ENCODE results near the gene PTPRJ. TPM values are rescaled to one million over a fixed set of nuclear protein-coding genes. Genes with fewer than 3 reads are reported as not detected.

Gene PTPRJ
- polyA plus RNA-seq, 5 donors = 11.4 to 16.6 (median 13.4) TPM

DNA sequence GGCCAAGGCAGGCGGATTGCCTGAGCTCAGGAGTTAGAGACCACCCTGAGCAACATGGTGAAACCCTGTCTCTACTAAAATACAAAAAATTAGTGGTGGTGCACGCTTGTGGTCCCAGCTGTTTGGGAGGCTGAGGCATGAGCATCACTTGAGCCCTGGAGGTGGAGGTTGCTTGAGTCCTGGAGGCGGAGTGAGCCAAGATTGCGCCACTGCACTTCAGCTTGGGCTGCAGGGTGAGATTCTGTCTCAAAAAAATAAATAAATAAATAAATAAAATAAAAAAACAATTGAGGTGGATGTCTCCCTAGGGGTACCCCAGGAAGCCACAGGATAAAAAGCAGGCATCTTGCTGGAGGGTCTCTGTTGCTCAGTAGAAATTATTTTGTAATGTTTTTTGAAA is 14.1 kb downstream of the PTPRJ start:
- no peak for DNase-seq

DNA sequence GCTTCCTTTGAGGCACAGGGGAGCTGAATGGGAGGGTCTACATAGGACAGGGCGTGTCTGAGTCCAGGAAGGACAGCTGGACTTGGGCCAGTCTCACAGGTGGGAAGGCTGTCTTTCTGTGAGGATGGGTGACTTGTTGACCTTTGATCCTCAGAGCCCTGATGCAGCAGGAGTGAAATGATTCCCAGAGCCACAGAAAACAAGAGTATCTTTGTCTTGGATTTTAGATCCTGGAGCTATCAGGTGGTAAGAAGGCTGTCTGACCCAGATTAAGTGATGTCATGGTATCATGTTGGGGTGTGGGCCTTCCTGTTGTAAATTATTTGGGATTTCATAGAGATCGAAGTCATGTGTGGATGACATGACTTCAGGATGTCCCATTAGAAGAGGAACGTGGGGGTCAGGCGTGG is 15.0 kb downstream of the PTPRJ start:
- DNase-seq = no peak

DNA sequence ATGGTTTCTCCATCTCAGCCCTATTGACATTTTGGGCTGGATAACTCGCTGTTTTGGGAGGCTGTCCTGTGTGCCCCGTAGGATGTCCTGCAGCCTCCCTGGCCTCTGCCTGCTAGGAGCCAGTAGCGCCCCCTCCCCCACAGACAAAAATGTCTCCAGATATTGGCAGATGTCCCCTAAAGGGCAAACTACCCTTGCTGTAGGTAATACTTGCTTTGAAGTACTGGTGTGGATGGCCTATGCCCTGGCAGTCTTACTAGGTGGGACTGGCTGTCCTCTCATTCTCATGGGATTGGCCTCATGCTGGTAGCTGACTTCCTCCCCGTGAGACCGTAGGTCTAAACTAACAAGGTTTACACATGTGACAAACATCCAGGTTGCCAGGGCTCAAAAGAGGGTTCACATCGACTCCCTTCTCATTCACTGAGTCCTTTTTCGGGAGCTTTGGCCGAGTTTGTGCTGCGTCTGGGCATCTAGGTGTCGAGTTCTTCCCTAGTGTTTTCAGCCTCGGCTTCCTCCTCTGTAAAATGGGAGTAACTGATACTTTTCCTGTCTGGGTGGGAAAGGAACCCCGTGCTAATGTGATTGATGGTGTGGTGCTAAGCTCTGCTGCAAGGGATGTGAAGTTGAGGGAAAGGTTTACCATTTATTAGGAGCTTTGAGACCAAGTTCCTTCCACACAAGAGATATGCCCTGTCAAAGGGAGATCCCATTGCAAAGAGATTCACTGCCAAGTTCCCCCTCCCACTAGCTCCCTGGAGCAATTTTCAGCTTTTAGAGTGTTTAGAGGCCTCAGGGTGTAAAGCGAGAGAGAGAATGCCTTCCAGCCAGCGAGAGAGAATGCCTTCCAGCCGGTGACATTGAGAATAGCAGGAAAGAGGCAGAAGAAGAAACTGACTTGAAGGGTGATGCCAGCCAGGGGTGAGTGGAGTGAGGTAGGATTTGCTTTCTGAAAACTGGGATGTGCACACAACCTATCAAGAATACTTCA is 17.0 kb downstream of the PTPRJ start:
- DNase-seq = no peak

DNA sequence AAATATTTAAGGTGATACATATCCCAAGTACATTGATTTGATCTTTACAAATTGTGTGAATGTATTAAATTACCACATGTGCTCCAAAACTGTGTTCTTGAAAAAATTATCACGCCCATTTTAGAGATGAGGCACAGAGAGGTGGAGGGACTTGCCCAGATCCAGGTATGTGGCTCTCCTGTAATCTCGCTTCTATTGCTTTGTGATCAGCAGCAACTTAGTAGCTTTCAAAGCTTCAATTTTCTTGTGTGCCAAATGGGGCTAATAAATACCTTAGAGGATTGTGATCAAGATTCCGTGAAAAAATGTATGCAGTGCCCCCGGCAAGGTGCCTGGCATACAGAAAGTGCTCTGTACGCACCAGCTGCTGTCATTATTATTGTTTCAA is 18.0 kb downstream of the PTPRJ start:
- DNase-seq = no peak

DNA sequence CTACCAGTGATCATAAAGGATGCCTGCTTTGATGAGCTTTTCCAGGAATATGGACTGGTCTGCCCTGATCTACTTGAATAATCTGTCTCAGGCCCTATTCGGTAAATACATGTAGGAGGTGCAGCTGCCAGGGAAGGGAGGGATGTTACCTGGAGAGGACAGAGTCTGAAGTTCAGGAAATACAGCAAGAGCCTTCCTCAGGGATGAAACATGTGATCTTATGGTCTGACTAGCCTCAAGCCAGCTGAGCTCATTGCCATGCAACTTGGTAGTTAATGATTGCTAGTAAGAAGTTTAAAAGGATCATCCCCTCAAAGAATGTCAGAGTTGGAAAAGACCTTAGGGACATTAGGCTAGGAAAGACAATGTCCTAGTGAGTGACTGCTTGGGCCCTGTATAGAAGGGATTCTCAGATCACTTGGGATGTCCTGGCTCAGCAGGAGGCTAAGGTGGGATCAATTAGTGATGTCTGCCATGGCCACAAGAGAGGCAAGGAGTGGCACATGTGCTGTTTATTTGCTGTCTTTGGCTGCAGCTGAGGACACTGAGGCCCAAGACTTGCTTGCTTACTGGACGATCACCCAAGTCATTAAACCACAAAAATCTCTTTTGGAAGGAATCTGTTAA is 18.5 kb downstream of the PTPRJ start:
- no peak for DNase-seq

DNA sequence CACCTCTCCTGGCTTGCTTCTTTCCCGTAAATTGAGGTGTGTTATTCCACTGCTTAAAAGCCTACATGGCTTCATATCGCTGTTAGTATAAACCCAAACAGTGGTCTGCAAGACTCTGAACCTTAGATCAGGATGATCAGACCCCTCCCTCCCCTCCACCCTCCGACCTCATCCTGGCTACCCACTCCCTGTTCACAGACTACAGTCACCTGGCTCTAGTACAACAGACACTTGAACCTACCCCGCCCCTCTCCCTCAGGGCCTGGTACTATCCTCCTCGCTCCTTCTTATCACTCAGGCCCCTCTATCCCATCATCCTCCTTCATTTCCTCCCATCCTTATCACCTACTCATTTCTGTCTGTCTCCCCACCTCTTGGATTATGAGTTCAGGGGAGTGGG is 20.1 kb downstream of the PTPRJ start:
- no peak for DNase-seq

DNA sequence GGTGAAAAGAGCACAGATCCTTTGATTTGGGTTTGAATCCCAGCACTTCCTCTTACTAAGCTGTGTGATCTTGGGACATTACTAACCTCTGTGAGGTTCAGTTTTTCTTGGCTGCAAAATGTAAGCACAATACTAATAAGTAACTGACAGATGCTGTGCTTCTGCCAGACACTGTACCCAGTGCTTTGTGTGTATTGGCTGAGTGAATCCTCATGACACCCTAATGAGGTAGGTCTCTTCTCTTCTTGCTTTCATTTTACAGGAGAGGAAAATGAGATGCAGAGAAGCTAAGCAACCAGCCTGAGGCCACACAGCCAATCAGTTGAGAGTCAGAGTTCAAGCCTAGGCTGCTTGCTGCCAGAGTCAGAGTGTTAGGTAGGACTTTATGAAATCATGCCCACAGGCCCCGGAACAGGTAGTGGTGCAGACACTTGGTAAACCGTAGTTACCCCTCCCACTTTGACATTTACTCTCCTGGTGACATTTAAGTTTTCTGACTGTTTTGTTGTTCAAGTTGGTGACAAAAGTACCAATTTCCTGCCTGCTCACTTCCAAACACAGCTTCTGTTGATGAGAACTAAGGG is 21.2 kb downstream of the PTPRJ start:
- DNase-seq = no peak

DNA sequence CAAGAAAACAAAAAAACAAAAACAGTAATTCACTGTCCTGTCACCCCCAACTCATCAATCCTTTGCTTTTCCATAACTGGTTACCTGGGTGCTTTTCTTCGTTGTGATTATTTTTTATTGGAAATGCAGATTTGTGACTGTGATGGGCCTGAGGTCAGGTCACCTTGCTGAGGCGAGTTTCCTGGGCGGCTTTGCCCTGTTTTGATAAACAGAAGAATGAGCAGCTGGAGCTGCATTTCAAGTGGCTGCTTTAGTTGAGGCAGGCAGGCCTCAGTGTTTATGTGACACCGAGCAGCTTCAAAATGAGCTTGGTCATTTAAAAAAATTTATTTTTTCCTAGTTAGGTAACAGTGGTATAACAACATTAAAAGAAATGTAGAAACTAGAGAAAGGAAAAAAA is 22.2 kb downstream of the PTPRJ start:
- DNase-seq = no peak

DNA sequence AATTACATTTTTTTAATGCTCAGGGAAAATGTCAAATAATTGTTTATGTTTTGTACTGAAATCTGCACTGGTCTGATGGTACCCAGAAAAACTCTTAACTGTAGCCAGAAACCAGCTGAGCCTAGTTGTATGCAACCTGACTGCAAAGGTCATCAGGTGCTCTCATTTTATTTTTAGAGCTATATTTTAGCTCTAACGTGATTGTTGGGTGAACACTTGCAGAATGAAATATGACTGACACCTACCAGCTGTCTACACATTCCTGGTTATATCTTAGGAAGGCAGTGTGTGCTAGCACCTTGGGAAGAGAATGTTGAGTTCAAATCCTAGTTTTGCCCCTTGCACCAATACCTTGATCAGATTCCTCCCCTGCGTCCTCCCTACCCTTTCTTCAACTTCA is 23.6 kb downstream of the PTPRJ start:
- DNase-seq = no peak

DNA sequence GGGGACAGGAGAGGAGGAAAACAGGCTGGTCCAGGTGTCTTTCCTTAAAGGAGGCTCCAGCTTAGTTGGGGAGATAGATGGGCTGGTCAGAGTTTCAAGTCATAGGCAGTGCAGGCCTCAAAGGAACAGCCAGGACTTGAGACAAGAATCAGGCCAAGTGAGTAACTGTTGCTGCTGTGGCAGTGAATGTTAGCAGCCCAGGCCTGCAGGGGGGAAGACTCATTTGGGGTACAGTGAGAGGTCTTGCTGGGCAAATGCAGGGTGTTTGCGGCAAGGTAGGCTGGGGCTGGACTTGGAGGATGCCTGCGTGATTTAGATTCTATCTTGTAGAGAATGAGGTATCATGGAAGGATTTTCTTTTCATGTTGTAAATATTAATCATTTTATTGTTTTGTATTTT is 24.1 kb downstream of the PTPRJ start:
- no peak for DNase-seq

DNA sequence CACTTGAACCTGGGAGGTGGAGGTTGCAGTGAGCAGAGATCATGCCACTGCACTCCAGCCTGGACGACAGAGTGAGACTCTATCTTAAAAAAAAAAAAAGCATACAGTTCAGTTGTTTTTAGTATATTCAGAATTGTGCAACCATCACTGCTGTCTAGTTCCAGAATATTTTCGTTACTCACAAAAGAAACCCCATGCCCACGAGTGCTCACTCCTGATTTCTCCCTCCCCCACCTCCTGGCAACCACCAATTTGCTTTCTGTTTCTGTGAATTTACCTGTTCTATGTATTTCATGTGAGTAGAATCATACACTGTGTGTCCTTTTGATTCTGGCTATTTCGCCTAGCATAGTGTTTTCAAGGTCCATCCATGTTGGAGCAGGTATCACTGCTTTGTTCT is 24.8 kb downstream of the PTPRJ start:
- no peak for DNase-seq

DNA sequence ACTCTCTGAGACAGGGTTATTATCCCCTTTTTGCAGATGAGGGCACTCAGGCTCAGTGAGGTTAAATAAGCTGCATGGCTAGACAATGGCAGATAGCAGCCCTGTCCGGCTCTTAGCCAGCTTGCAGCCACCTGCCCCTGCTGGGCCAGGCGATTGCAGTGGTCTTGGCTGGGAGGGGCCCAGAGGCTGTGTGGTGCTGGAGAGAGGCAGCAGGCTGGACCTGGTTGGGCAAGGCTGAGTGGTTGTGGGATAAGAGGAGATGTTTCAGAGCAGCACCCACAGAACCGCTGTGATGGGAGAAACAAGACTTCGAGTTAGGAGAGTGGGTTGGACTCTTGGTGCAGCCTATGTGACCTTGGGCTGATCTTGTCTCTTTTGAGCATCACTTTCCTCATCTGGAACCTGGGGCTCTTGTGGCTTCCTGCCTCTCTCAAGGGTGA is 25.5 kb downstream of the PTPRJ start:
- no peak for DNase-seq

DNA sequence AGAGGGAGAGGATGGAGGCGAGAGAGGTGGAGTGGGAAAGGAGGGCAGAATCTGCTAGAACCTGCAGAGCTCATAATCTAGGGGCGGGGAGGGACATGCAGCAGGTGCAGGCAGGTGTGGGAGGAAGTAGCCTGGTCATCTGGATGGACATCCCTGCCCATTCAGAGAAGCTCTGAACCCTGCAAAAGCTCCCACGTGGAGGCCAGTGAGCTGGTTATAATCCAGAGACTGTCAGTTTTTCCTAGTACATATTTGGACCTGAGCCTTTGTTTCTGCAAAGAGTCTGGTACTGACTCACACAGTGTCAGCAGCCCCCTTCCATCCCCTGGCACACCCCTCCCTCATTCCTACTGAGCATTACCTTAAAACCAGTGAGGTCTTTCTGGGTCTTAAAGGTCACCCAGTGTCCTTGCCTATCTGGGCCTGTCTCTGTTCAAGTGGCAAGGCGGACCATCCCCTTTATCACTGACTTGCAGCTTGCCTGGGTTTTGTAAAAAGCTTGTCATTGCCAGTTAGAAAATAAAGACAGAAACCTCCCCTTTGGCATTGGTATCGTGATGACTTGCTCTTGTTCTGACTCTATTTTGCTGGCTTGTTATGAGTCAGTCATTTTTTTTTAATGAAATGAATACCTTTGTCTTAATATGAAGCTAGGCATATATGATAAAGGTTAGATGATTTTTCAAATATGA is 26.1 kb downstream of the PTPRJ start:
- no peak for DNase-seq

DNA sequence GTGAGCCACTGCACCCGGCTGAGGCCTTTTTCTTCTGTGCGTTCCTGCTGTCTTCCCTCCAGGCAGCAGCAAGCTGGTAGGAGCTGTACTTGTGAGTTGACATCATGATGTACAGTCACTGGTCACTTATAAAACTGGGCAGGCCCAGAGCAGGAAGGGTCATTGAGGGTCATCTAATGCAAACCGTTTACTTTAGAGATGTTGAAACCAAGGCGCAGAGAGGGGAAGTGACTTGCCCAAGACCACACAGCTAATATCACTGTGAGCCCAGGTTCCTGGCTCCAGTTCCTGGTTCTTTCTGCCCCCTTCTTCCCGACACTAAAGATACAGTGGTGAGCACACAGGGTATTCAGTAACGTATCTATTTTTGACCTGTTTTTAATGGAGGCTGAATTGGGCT is 27.3 kb downstream of the PTPRJ start:
- no peak for DNase-seq

DNA sequence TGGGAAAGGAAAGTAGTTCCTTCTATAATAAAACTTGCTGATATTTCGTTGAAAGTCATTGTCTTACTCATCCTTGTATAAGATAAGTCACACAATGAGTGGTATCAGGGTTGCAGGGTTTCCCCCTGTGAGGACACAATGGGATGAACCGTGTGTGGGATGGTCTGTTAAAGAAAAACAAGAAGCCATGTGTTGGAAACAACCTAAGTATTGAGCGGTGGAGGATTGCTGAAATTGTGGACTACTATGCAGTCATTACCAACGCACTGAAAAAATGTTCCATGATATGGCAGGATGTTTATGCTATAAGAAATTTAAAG is 28.6 kb downstream of the PTPRJ start:
- no peak for DNase-seq

DNA sequence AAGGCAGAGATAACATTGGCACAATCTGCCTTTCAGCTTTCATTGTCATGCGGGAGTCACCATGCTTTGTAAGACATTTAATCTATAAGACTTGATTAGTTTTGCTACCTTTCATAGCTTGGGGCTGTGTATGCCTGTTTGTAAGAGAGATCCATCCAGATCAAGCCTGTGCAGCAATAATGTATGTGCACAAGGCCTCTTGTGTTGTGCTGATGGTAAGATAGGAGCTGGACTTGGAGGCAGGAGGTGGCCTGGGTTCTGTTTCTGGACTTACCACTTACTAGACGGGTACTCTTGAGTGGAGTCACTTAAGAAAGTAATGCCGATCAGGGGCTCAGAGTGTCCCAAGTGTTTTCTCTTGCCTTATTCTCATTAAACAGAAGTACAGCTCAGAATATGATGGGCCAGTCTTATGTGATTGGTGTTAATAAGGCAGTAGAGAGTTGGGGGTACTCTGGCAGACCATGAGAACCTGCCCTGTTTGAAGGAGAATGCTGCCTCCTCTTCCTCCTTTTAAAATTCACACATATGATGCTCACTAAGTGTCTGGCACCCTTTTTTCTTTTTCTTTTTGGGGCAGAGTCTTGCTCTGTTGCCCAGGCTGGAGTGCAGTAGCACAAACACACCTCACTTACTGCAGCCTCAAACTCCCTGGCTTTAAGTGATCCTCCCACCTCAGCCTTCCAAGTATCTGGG is 30.9 kb downstream of the PTPRJ start:
- DNase-seq = no peak

DNA sequence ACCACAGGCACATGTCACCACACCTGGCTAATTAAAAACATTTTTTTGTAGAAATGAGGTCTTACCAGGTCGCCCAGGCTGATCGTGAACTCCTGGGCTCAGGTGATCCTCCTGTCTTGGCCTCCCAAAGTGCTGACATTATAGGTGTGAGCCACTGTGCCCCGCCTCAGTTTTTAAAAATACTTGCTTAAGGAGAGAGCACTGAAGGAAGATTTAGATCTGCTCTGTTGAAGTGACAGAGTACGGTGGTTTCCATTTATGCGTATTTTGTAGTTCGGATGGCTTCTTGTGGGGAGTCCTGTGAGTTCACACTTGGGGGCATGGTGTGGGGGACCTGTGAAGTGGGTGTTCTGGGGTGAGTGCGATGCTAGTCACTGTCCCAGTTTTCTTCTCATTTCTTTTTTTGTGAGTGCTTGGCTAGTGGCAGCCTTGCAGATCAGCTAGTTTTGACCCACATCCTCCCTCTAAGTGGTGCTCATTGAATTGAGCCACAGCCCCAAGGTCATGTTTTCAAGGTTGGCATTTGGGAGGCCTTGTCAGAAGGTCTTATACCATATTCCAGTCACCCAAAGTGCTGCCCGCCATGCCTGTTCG is 31.5 kb downstream of the PTPRJ start:
- no peak for DNase-seq

DNA sequence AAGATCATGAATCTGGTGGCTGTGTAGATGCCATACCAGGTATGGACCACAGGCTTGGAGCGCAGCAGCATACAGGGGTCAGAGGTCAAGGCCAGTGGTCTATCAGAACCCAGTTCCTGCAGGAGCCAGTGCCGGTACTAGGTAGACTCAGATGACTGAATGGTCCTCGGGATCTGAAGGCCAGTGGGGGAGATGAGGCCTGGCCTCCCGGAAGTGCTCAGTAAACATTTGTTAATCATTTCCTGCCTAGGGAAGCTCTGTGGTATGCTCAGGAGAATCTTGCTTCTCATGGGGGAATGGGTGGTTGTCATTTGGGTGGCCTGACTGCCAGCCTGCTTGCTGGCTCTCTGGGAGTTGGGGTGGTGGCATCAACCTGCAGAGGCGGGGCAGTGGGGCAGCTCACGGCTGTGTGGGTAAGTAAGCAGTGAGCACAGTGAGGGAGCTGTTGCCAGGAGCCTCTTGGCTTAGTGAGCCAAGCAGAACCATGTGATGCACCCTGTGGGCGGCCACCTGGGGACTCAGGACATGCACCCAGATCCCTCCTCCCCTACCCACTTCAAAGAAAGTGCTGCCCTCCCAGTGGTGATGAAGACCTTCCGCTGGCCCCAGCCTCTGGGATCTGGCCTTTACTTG is 33.0 kb downstream of the PTPRJ start:
- no peak for DNase-seq

DNA sequence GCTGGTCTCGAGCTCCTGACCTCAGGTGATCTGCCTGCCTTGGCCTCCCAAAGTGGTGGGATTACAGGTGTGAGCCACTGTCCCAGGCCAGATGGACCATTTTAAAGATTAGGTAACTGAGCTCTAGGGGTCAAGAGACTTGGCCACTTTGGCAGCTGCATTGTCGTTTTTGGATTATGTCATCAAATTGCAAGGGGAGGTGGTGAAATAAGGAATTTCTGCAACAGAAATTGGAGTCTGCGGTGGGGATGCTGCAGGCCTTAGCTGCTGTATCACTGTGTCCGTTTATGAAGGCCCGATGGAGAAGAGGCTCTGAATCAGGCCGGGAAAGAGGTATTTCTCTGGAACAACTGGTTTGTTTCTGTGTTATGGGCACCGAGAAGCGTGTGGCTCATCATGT is 34.6 kb downstream of the PTPRJ start:
- DNase-seq = no peak

DNA sequence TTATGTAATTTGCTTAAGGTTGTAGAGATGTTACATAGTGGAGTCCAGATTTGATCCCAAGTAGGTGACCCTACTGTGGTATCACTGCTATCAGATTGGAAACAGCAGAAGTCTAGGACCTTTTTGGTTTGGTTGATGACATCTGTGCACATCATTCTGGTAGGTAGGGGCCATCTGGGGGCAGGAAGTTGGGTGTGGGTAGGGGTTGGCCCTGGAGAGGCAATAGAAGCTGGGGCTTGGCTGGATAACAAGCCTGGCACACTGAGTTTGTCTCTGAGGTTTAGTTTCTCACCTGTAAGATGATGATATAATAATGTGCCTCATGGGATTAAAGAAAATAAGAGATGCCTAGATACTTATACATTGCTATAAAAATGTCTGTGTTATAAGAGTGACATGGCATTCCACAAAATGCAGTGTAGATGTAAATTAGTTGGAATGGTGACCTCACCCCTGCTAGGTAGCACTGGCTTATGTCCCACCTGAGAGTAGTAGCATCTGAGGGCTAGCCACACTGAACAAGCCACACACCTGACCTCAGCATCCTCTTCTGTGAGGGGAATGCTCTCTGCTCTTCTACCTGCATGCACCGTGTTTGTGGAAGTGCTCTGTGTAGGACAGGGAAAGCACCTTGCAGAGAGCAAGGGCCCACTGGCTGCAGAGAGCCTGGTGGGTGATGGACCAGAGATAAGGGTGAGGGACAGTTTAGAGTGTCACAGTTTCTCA is 36.9 kb downstream of the PTPRJ start:
- no peak for DNase-seq
